HG03469 (cell line): ENCODE results near the gene TUG1.

Experiments used
- ATAC-seq: cut with Tn5 transposase; IDR thresholded peaks from one replicate; pipeline ENCODE4 v1.9.1; 2021; ENCODE audit warnings: mild to moderate bottlenecking, moderate library complexity, moderate number of reproducible peaks; ENCODE audit not compliant: unreplicated experiment

The TUG1 gene

DNA sequence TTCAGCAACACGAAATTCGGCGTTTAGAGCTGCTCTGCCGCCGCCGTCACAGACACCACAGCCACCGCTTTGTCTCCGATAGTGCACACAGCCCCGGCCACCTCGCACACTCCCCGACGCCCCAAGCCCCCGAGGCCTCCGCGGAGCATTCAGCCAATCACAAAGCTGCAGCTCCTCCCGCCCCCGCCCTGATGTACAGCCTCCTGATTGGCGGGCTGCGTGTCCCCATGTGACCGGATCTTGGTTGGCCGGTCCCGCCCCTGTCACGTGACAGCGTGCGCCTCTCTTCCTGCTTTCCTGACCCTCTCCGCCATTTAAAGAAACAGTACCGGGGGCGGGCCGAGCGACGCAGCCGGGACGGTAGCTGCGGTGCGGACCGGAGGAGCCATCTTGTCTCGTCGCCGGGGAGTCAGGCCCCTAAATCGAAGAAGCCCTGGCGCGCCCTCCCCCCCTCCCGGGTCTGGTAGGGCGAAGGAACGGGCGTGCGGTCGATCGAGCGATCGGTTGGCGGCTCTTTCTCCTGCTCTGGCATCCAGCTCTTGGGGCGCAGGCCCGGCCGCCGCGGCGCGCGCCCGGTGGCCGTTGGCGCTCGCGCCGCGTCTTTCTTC, at the start of gene TUG1:
TUG1 (plus strand) TSS at position 342 of the 608 bp plus-strand sequence.
- ATAC-seq, result peak; percentile 75

DNA sequence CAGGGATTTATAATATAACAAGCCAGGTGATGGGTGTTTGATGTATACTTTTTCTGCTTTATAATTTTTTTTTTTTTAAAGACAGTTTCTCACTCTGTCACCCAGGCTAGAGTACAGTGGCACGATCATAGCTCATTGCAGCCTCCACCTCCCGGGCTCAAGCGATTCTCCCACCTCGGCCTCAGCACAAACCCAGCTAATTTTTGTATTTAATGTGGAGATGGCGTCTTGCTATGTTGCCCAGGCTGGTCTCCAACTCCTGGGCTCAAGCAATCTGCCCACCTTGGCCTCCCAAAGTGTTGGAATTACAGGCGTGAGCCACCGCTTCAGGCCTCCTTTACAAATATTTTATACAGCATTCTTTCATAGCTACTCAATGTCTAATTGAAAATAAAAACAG, 49.1 kb upstream of the TUG1 start:
- no peak for ATAC-seq

DNA sequence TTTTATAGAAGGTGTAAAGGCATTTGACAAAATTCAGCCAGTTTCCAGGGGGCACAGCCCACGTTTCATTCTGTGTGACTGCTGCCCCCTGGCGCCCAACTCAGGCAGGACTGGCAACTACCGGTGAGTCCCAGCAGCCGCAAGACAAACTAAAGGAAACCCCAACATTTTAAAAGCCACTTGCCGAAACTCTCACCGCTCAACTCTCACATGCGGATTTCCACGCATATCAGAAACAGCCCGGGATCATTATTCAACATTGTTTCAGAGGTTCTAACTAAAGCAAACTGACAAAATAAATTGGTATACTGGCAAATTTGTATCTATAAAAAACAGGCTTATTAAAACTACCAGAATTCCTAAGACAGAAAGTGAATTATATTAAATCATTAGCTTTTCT, 48.7 kb upstream of the TUG1 start:
- ATAC-seq, result no peak

DNA sequence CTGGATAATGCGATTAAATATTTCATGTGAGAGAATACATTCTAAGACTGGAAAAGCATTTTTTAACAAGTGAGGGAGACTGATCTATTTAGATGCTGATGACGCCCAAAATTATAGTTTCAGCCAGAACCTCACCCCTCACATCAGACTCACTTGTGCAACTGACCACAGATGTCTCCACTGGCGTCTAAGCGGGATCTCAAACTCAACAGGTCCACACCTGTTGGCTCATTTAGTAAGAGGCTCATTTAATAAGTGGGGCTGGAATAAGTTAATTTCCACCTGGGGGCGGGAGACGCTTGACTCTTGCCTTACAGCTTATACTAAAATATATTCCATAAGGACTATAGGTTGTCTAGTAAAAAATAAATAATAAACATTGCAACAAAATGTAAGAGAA, 48.0 kb upstream of the TUG1 start:
- no peak for ATAC-seq

DNA sequence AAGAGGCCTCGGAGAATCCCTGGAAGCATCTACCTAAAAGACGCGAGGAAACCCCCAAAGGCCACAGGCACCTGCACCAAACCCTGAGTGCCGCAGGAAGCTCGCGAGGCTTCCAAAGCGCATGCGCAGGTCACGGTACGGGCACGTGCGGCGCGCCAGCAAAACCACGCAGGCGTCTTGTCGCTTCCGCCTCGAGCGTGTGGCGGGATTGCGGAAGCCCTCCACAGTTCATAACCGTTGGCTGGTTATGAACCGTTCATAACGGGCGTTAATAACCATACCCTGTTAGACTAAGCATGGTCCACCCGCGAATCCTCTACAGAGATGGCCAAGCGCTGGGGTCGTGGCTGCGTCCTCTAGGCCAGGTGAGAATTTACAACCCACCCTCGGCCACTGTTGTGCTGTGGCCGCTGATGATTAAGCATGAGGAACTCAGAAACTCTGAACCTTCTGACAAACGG, 46.9 kb upstream of the TUG1 start:
- ATAC-seq, result no peak

DNA sequence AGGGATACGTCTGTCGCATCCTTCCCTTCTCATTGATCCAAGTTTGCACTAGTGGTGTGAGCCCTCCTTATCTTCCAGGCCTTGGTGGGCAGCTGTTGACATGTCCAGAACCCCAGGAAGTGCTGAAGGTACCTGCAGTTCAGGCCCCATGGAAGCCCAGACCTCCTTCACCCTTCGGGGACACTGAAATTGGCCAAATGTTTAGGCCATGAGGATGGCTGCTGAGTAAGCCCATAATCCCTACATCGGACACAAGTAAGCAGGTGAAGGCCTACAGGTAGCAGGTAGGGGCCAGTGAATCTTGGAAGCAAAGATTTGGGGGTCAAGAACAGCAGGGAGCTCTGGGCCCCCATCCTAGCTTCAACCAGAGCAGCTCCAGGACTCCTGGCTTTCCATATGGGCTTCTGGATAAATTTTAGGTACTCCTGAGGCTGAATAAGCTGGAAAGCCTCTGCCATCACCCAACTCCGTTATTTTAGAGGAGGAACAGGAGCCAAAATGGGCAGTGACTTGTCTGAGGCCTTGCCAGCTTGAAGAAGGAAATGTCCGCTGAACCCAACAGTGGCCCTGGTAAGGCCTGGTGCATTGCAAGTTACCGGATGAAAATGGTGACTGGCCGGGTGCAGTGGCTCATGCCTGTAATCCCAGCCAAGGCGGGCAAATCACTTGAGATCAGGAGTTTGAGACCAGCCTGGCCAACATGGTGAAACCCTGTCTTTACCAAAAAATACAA, 45.7 kb upstream of the TUG1 start:
- ATAC-seq, result no peak

DNA sequence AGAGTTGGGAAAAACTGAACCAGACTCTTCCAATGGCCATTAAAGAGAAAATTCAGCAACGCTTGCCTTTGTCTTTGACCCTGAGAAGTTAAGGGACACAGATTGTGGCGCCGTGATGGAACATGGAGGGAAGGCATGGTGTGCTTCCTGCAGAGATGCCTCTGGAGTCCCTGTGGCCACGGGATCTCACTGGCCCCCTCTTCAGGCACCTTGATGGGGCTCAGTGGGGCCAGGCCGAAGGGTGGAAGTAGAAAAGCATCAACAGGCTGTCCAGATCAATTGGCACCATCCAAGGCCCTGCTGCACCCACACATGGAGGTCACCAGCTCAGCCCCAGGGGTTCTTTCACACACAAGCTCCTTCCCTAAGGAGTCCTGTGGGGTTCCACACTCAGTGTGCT, 43.4 kb upstream of the TUG1 start:
- ATAC-seq, result no peak

DNA sequence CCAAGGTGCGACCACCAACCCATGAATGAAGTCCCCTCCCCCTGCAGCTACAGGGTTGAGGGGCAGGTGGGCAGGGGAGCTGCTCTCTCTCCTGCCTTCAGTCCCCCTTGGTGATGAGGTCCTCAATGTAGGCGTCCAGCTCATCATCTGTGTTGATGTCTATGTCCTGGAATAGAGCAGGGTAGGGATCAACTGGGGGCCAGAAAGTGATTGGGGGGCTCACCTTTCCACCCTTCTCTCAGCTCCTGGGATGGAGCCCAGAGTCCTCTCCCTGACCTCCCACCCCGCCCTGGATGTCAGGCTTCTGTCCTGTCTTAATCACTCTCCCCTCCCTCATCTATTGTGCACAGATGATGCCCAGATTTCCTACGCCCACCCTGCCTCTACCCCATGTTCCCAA, 42.4 kb upstream of the TUG1 start:
- no peak for ATAC-seq

DNA sequence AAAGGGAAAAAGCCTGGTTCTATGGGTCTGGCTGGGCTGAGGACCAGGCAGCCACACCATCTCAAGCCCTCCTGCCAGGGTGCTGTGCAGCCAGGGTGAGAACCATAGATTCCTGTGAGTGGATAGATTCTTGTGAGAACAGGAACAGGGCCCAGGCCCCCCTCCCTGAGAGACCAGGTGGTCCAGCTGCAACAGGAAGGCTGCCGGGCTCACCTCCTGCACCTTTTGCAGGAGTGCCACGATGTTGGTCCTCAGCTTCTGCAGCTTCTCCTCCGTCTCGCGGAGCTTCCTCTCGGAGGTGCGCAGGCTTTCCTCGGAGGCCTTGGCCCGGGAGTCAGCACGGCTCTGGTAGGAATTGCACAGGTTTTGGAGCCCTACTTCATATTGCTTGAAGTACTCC, 41.3 kb upstream of the TUG1 start:
- ATAC-seq, result no peak

DNA sequence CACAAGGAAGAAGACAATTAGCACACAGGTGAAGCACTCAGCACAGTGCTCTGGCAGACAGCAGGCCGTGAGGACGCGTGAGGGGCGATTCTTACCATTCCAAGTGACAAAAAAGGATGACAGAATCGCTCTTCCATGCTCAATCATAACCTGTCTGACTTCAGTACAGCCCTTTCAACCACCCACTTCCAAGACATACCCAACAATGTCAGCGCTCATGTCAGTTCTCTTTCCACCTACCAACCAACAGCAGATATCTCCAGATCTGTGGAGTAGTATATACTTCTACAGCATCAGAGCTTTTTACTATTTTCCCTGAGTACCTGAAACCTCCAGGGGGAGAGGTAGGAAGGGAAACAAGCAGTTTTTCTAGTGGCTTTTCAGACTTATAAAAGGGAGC, 40.7 kb upstream of the TUG1 start:
- no peak for ATAC-seq

DNA sequence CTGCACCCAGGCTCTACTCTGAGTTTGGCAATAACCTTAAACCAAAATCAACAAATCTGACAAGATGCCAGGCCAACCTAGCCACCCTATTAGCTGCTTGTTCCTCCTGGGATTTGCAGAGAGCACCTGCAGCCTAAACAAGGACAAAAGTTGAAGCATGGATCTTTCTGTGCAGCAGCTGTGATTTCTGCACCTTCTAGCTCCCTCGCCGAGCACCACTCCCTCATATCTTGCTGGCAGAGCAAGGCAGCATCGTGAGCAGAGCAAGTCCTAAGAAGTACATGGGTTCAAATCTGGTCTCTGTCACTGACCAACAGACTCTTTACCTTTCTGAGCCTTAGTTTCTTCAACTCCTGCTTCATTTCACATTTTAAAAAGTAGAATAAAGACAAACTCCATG, 38.8 kb upstream of the TUG1 start:
- no peak for ATAC-seq

DNA sequence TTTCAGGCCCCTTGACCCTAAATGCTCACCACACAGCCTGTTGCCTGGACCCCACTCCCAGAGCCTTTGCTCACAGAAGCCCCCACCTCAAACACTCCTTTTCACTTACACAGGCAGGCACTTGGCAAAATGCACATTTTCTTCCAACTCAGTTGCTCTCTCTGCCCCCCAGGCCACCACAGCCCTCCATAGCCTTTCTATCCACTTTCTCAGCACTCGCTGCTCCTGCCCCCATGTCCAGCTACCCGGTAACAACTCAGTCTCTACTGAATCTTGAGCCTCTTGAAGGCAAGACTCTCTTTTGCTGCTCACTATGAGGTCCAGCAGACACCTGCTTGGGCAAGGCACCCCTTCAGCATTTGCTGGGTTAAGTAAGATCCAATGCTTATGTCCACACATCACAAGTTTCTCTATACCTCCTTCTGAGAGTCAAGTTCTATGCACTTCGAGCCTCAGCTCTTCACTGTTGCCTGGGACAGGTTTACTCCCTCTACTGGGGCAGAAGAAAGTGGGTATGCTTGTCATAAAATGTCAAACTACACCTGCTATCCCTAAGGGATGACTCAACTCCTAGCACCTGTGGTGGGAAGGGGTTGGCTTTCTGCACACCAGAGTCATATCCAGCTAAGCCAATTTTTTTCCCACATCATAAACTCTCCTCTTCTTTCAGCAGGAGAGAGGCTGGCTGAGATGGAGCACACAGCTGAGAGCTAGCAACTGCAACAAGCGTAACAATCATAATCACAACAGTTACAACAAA, 37.3 kb upstream of the TUG1 start:
- no peak for ATAC-seq

DNA sequence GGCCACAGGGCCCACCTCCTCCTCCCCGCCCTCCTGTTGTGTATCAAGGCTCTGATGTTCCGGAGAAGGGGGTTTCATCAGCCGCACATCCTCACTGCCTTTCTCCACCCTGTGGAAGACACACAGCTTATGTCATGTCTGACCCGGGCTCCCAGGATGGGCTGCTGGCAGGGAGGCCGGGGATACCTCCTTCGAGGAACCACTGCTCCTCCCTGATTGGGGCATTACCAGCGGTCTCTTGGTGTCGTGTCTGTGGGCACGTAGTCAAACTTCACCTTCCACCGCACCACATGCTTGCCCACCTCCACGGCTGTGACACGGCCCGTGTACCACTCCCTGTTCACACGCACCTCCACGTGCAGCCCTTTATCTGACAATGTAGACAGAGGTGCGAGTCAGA, 36.4 kb upstream of the TUG1 start:
- ATAC-seq, result no peak

DNA sequence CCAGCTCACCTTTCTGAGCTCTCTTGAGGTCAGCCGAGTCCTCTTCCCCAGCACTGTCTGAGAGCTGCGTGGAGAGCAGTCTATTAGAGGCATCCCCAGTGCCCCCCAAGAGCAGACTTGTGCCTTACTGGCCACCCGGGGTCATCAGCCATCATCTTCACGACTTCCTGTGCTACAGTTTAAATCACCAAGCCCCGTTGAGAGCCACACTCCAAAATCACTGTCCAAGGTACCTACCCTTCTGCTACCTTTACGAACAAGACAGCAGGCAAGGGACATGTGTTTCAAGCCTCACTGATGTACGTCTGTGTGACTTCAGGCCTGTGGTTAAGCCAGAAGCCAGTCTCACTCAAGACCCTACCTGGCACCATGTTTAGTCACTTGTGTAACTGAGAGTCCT, 35.6 kb upstream of the TUG1 start:
- ATAC-seq, result no peak

DNA sequence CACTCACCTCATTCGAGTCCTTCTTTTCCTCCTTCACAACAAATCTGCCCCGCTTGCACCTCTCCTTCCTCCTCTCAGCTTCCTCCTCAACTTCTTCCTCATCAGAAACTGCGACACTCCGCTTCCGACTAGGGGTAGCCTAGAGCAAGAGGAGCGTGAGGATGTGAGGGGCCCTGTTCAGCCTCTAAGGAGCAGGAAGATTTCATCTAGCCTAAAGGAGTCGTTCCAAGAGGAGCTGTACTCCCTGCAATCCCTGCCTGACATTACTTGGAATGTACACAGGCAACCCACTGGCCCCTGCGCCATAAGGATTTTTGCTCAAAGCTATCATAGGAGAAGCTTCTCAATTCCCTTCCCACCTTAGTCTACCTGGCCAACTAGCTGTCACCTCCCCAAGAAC, 35.0 kb upstream of the TUG1 start:
- no peak for ATAC-seq

DNA sequence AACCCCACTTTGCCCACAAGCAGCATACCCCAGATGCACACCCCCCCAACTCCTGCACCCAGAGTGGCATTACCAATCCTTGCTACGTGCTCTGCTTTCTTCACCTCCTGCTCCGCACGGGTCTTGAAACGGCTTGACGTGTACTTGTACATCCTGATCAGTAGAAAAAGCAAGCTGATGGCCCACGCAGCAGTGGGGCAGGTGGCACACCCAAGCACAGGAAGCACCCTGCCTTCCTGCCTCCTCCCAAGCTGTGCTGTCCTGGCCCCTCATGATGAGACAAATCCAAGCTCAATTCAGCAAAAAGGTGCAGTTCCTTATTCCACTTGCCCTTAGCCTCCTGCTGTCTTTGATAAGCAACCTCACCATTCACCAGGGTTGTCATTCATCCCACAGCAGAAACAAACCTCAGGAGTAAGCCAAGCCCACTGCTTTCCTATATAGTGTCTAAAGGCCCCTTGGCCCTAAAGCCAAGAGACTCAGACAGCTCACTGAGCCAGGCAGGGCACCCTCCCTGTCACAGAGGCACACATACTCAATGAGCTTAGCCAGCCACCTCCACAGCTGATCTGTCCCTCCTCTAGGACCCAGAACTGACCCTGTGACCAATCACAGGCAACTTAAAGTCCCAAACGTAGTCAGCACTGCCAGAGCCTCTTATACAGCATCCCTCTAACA, 28.2 kb upstream of the TUG1 start:
- ATAC-seq, result no peak

DNA sequence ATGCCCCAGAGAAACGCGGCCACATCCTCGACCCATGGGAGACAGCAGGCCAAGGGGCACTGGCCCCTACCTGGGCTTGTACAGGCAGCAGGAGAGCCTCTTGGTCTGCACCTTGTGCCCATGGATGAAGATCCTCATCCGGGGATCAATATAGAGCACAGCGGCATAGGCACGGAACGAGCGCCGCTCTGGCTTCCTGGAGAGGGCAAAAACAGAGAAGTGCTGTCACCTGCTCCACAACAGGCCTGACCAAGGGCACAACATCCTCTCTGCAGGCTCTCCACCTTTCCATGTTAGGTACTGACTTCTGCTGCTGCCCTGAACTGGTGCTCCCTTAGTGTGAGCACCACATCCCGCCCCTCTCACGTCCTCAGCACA, 27.7 kb upstream of the TUG1 start:
- ATAC-seq, result no peak

DNA sequence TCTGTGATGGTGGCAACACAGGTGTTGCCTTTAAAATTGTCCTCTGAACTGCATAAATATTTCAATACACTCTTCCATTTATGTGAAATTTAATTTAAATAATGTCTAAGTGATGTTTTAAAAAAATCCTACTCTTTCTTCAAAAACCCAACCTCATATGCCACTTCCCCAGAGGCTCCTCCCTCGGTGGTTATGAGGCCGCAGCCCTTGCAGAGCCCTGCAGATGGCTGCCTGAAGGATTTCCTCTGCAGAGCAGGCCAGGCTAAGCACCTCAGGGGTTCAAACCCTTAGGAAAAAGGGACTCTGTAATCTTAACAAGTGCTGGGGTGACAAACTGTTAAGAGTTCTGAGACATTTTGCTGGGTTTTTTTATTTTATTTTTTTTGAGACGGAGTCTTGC, 25.7 kb upstream of the TUG1 start:
- no peak for ATAC-seq

DNA sequence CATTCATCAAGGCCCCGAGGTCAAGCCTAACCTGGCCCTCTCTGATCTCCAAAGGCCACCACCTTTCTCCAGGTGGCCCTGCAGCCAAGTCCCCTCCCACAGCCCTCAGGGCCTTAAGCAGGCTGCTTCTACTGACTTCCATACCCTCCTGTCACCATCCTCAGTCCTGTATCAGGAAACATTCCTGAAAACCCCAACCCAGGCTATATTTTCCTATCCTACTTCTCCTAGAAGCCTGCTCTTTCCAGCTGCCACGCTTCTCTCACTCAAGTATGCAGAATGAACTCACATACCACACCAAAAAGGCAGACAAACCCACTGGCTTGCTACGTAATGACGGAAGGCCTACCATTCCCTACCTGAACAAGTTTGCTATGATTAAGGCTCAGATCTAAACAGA, 24.1 kb upstream of the TUG1 start:
- no peak for ATAC-seq

DNA sequence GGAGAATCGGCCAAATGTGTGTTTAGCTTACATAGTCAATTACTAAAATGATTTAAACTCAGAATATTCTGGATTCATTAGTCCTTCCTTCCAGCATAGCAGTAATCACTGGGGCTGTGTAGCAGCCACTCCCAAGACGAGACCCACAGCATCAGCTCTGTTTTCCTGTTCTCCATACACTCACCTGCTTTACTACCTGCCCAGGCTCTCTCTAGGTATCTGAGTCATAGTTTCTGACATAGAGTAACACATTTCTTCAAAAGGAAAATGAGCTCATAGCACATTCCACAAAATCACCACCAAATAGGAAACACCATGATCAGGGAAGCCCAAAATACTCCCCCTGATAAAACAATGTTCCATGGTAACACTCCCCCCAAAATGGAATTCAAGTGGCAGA, 23.4 kb upstream of the TUG1 start:
- no peak for ATAC-seq

DNA sequence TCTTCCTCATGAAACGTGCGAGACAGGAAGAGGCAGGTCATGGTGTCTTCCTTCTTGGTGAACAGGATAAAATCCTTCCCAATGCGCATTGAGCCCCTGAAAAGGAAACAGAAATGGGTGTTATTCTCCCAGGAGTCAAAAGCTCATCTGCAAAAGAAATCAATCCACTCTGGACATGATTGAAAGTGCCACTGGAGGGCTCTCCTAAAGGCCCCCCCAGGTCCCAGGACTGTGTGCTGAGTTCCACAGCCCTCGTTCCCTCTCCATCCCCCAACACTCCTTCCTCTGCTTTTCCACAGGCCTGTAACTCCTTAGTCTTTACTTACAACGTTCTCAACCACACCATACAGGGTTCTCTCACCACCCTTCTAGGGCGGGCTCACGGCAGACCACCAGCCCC, 22.7 kb upstream of the TUG1 start:
- no peak for ATAC-seq
